Measurements from ENCODE around the gene APBB1IP.
"Not testable (repeated sequence)": the region's sequence is repeated elsewhere in the genome, so short reads cannot be mapped to it uniquely, and the experiment has no call there.

APBB1IP gene

GRCh38 chr10:26441491-26442214 lies 3.5 kb downstream of the APBB1IP start:
- no peak for DNase-seq

- DNase-seq, result no peak
Observed at GRCh38 chr10:26445411-26446031, 7.4 kb downstream of the APBB1IP start.

GRCh38 chr10:26446258-26446657 lies 8.1 kb downstream of the APBB1IP start:
- DNase-seq, result no peak

- DNase-seq, result no peak
Observed at GRCh38 chr10:26448292-26448691, 10.2 kb downstream of the APBB1IP start.

GRCh38 chr10:26448706-26449435 lies 10.7 kb downstream of the APBB1IP start:
- DNase-seq, result no peak

GRCh38 chr10:26449726-26450125 lies 11.6 kb downstream of the APBB1IP start:
- no peak for DNase-seq

- no peak for DNase-seq
Observed at GRCh38 chr10:26451903-26452302, 13.8 kb downstream of the APBB1IP start.

GRCh38 chr10:26453850-26454249 lies 15.7 kb downstream of the APBB1IP start:
- DNase-seq, result no peak

- DNase-seq, result no peak
Observed at GRCh38 chr10:26454891-26455290, 16.8 kb downstream of the APBB1IP start.

- no peak for DNase-seq
Observed at GRCh38 chr10:26455567-26456315, 17.6 kb downstream of the APBB1IP start.

- DNase-seq, result no peak
Observed at GRCh38 chr10:26457088-26457487, 18.9 kb downstream of the APBB1IP start.

GRCh38 chr10:26460736-26461135 lies 22.6 kb downstream of the APBB1IP start:
- DNase-seq, result no peak

GRCh38 chr10:26463986-26464385 lies 25.8 kb downstream of the APBB1IP start:
- DNase-seq, result no peak

GRCh38 chr10:26464632-26465280 lies 26.6 kb downstream of the APBB1IP start:
- no peak for DNase-seq

GRCh38 chr10:26466531-26466930 lies 28.4 kb downstream of the APBB1IP start:
- not testable (repeated sequence) for DNase-seq

- DNase-seq, result no peak
Observed at GRCh38 chr10:26467639-26468038, 29.5 kb downstream of the APBB1IP start.

- DNase-seq, result peak; percentile 6
Observed at GRCh38 chr10:26468291-26468690, 30.1 kb downstream of the APBB1IP start.

GRCh38 chr10:26468700-26469099 lies 30.6 kb downstream of the APBB1IP start:
- DNase-seq, result no peak

- no peak for DNase-seq
Observed at GRCh38 chr10:26472492-26472778, 34.3 kb downstream of the APBB1IP start.

- no peak for DNase-seq
Observed at GRCh38 chr10:26474026-26474425, 35.9 kb downstream of the APBB1IP start.

GRCh38 chr10:26474845-26475244 lies 36.7 kb downstream of the APBB1IP start:
- not testable (repeated sequence) for DNase-seq

GRCh38 chr10:26475386-26475785 lies 37.2 kb downstream of the APBB1IP start:
- no peak for DNase-seq

- DNase-seq, result no peak
Observed at GRCh38 chr10:26477501-26477900, 39.4 kb downstream of the APBB1IP start.
